Neural cell (in vitro differentiated cells): ENCODE data around the gene ACACA. TPM values are rescaled to one million over a fixed set of nuclear protein-coding genes. Genes with fewer than 3 reads are reported as not detected.

Experiments
- H2AFZ ChIP-seq: fragments of 200-600, 300-800 bp; sonication (generic), shearing (Covaris generic); 2 replicates; pipeline ENCODE4 v1.6.0; 2014; ENCODE audit warnings: low read depth, mild to moderate bottlenecking, antibody characterized with exemption, low read length, moderate library complexity
- H3F3A ChIP-seq: fragments of 200-600 bp; shearing (Covaris generic); 2 replicates; pipeline ENCODE4 v1.6.1; 2016; ENCODE audit warnings: mild to moderate bottlenecking, moderate library complexity, mixed read lengths, antibody characterized with exemption, low read length; ENCODE audit not compliant: insufficient read depth, poor library complexity, severe bottlenecking
- H3K27ac ChIP-seq: fragments of 200-600, 300-800 bp; sonication (generic), shearing (Covaris generic); 2 replicates; pipeline ENCODE4 v1.5.1; 2014; ENCODE audit warnings: mild to moderate bottlenecking, low read length, moderate library complexity
- H3K27me3 ChIP-seq: fragments of 300-800, 200-600 bp; sonication (generic), shearing (Covaris generic); 2 replicates; pipeline ENCODE4 v1.6.0; 2014; ENCODE audit warnings: mild to moderate bottlenecking, low read depth, low read length, moderate library complexity; ENCODE audit not compliant: insufficient read depth
- H3K36me3 ChIP-seq: fragments of 300-800, 200-600 bp; sonication (generic), shearing (Covaris generic); 2 replicates; pipeline ENCODE4 v1.5.1; 2014; ENCODE audit warnings: mild to moderate bottlenecking, antibody characterized with exemption, low read length, moderate library complexity; ENCODE audit not compliant: insufficient read depth
- H3K4me2 ChIP-seq: fragments of 300-800, 200-600 bp; sonication (generic), shearing (Covaris generic); 2 replicates; pipeline ENCODE4 v1.6.0; 2014; ENCODE audit warnings: mild to moderate bottlenecking, low read length
- H3K4me3 ChIP-seq: fragments of 300-800, 200-600 bp; sonication (generic), shearing (Covaris generic); 2 replicates; pipeline ENCODE4 v1.5.1; 2014; ENCODE audit warnings: mild to moderate bottlenecking, low read length, moderate library complexity
- H3K79me2 ChIP-seq: fragments of 200-600 bp; shearing (Covaris generic); replicated peaks from 2 replicates; pipeline ENCODE4 v1.6.0; 2014; ENCODE audit warnings: mild to moderate bottlenecking, low read length, moderate library complexity; ENCODE audit not compliant: insufficient read depth
- H3K9ac ChIP-seq: fragments of 300-800, 200-600 bp; sonication (generic), shearing (Covaris generic); 2 replicates; pipeline ENCODE4 v1.6.1; 2016; ENCODE audit warnings: mild to moderate bottlenecking, low read length, mixed read lengths
- H3K9me2 ChIP-seq: fragments of 200-600 bp; shearing (Covaris generic); 2 replicates; pipeline ENCODE4 v1.6.1; 2016; ENCODE audit warnings: mild to moderate bottlenecking, low read length, mixed read lengths; ENCODE audit not compliant: insufficient read depth
- H3K9me3 ChIP-seq: fragments of 200-600, 300-800 bp; sonication (generic), shearing (Covaris generic); 2 replicates; pipeline ENCODE4 v1.6.1; 2016; ENCODE audit warnings: mild to moderate bottlenecking, mixed run types, low read length, moderate library complexity, mixed read lengths
- H4K20me1 ChIP-seq: fragments of 200-600 bp; shearing (Covaris generic); 2 replicates; pipeline ENCODE4 v1.6.1; 2016; ENCODE audit warnings: mild to moderate bottlenecking, mixed run types; ENCODE audit not compliant: insufficient read depth
- CTCF ChIP-seq: fragments of 450-650 bp; IDR thresholded peaks from 2 replicates; pipeline ENCODE4 v1.5.1; 2014; ENCODE audit warnings: antibody characterized with exemption, mild to moderate bottlenecking, moderate library complexity; ENCODE audit not compliant: poor library complexity, severe bottlenecking
- EP300 ChIP-seq: fragments of 450-650 bp; conservative IDR thresholded peaks from 2 replicates; pipeline ENCODE4 v1.6.1; 2014; ENCODE audit warnings: antibody characterized with exemption, mild to moderate bottlenecking, moderate library complexity; ENCODE audit not compliant: poor library complexity, severe bottlenecking
- EZH2 ChIP-seq: fragments of 200-600, 300-800 bp; shearing (Covaris generic), sonication (generic); IDR thresholded peaks from 2 replicates; pipeline ENCODE4 v1.6.1; 2014; ENCODE audit warnings: antibody characterized with exemption, low read length, borderline replicate concordance, mild to moderate bottlenecking; ENCODE audit not compliant: insufficient read depth, poor library complexity, severe bottlenecking
- MXI1 ChIP-seq: fragments of 450-650 bp; conservative IDR thresholded peaks from 2 replicates; pipeline ENCODE4 v1.6.1; 2014; ENCODE audit warnings: antibody characterized with exemption, mild to moderate bottlenecking; ENCODE audit not compliant: poor library complexity, severe bottlenecking
- POLR2AphosphoS5 ChIP-seq: IDR thresholded peaks from 2 replicates; pipeline ENCODE4 v1.6.1; 2012
- RAD21 ChIP-seq: fragments of 450-650 bp; conservative IDR thresholded peaks from 2 replicates; pipeline ENCODE4 v1.6.1; 2014; ENCODE audit warnings: antibody characterized with exemption, mild to moderate bottlenecking, moderate library complexity
- SMC3 ChIP-seq: fragments of 450-650 bp; conservative IDR thresholded peaks from 2 replicates; pipeline ENCODE4 v1.6.1; 2014; ENCODE audit warnings: antibody characterized with exemption, mild to moderate bottlenecking, moderate library complexity; ENCODE audit not compliant: poor library complexity
- TAF1 ChIP-seq: IDR thresholded peaks from 2 replicates; pipeline ENCODE4 v1.6.1; 2012; ENCODE audit warnings: low read depth
- polyA plus RNA-seq: library from polyadenylated mRNA; depleted of rRNA; stranded (reverse); fragments of >200 nt; gene quantifications from 2 replicates; pipeline ENCODE4 v1.2.3, GENCODE V29; 2014
- TF ChIP-seq, protein P1 (sequence below): IDR thresholded peaks from 2 replicates; pipeline ENCODE4 v1.6.1; 2012; ENCODE audit warnings: borderline replicate concordance

ACACA gene
- polyA plus RNA-seq, 1 donor from 2014 or later = 38.4 TPM

- Histone ChIP-seq H3K36me3 (no peaks in the 10 kb centered on the region), H2AFZ (no peak overlapping the region), H3K4me3 (no peak overlapping the region), H3K79me2 (no peaks in the 10 kb centered on the region), H3K4me2 (no peak overlapping the region), H3F3A (no peaks in the 10 kb centered on the region), H3K9me2 (no peaks in the 10 kb centered on the region), H3K9ac (no peak overlapping the region), H4K20me1 (no peaks in the 10 kb centered on the region), H3K27me3 (no peaks in the 10 kb centered on the region), H3K9me3 (no peaks in the 10 kb centered on the region), H3K27ac (no peak overlapping the region)
- TF ChIP-seq RAD21 = no peak
- TF ChIP-seq EP300 = no peak
- TF ChIP-seq EZH2 = no peak
- no peak for TF ChIP-seq POLR2AphosphoS5
- no peak for TF ChIP-seq CTCF
- TF ChIP-seq MXI1 = no peak
- TF ChIP-seq SMC3 = no peak
- TF ChIP-seq, protein P1, sequence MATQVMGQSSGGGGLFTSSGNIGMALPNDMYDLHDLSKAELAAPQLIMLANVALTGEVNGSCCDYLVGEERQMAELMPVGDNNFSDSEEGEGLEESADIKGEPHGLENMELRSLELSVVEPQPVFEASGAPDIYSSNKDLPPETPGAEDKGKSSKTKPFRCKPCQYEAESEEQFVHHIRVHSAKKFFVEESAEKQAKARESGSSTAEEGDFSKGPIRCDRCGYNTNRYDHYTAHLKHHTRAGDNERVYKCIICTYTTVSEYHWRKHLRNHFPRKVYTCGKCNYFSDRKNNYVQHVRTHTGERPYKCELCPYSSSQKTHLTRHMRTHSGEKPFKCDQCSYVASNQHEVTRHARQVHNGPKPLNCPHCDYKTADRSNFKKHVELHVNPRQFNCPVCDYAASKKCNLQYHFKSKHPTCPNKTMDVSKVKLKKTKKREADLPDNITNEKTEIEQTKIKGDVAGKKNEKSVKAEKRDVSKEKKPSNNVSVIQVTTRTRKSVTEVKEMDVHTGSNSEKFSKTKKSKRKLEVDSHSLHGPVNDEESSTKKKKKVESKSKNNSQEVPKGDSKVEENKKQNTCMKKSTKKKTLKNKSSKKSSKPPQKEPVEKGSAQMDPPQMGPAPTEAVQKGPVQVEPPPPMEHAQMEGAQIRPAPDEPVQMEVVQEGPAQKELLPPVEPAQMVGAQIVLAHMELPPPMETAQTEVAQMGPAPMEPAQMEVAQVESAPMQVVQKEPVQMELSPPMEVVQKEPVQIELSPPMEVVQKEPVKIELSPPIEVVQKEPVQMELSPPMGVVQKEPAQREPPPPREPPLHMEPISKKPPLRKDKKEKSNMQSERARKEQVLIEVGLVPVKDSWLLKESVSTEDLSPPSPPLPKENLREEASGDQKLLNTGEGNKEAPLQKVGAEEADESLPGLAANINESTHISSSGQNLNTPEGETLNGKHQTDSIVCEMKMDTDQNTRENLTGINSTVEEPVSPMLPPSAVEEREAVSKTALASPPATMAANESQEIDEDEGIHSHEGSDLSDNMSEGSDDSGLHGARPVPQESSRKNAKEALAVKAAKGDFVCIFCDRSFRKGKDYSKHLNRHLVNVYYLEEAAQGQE = no peak
- TF ChIP-seq TAF1 = no peak
Observed at GRCh38 chr17:37214416-37214815, 192.2 kb downstream of the ACACA start.

- no peak overlapping the region for H3K27ac ChIP-seq
- H3K4me2 ChIP-seq = no peak overlapping the region
- H3K4me3 ChIP-seq = no peak overlapping the region
- no peaks in the 10 kb centered on the region for H3K27me3 ChIP-seq
- H3K36me3 ChIP-seq = no peaks in the 10 kb centered on the region
- no peaks in the 10 kb centered on the region for H3K9me3 ChIP-seq
- no peak for TF ChIP-seq SMC3
- TF ChIP-seq POLR2AphosphoS5 = no peak
- no peak for TF ChIP-seq MXI1
- TF ChIP-seq EP300 = no peak
- no peak for TF ChIP-seq RAD21
- no peak for TF ChIP-seq TAF1
- TF ChIP-seq EZH2 = no peak
- TF ChIP-seq, protein P1 = no peak
- TF ChIP-seq CTCF = no peak
- H2AFZ ChIP-seq = no peak overlapping the region
- no peaks in the 10 kb centered on the region for H3K79me2 ChIP-seq
- no peaks in the 10 kb centered on the region for H4K20me1 ChIP-seq
- H3K9ac ChIP-seq = no peak overlapping the region
- no peaks in the 10 kb centered on the region for H3F3A ChIP-seq
- no peaks in the 10 kb centered on the region for H3K9me2 ChIP-seq
Observed at GRCh38 chr17:37213927-37214326, 192.7 kb downstream of the ACACA start.
